Natural killer cell (primary cell): ENCODE measurements around the gene CREB5. TPM values are rescaled to one million over a fixed set of nuclear protein-coding genes. Genes with fewer than 3 reads are reported as not detected.

ENCODE experiments used
- ATAC-seq, 3 donors: fragments of 150-1000 bp in 2 of 3; fragments of 200-7000 bp in 1 of 3; cut with Tn5 transposase; 1 replicate in 1 of 3; 2 replicates in 2 of 3; pipeline ENCODE4 v1.10.0; 2021; ENCODE audit warnings: mild to moderate bottlenecking in 2 of 3, moderate library complexity in 2 of 3
- DNase-seq, 2 donors: peaks; one replicate each; pipeline versions ENCODE4 v3.0.0 to v3.0.0-alpha.2; 2013 to 2021; ENCODE audit warnings: mixed read lengths in 1 of 2
- H3K27ac ChIP-seq: one replicate; pipeline ENCODE4 v1.5.1; 2013; ENCODE audit warnings: mild to moderate bottlenecking, low read length
- H3K27me3 ChIP-seq: one replicate; pipeline ENCODE4 v1.6.1; 2013; ENCODE audit warnings: low read length; ENCODE audit not compliant: control insufficient read depth, insufficient read depth
- H3K36me3 ChIP-seq: one replicate; pipeline ENCODE4 v1.6.1; 2013; ENCODE audit warnings: low read length; ENCODE audit not compliant: control insufficient read depth, insufficient read depth
- H3K4me1 ChIP-seq: one replicate; pipeline ENCODE4 v1.6.1; 2013; ENCODE audit warnings: low read length; ENCODE audit not compliant: control insufficient read depth, insufficient read depth
- H3K4me3 ChIP-seq: one replicate; pipeline ENCODE4 v1.5.1; 2013; ENCODE audit warnings: low read length
- H3K9me3 ChIP-seq: one replicate; pipeline ENCODE4 v1.6.1; 2013; ENCODE audit warnings: low read length; ENCODE audit not compliant: control insufficient read depth, insufficient read depth
- H3K27ac Mint-ChIP-seq, 2 donors: one replicate each; pipeline ENCODE4 v1.8.0; 2022; ENCODE audit warnings: mild to moderate bottlenecking in 2 of 2, mixed read lengths in 2 of 2, moderate library complexity in 1 of 2
- H3K27me3 Mint-ChIP-seq, 2 donors: one replicate each; pipeline ENCODE4 v1.8.0; 2022; ENCODE audit warnings: low read depth in 2 of 2, mixed read lengths in 2 of 2
- H3K36me3 Mint-ChIP-seq: one replicate; pipeline ENCODE4 v1.8.0; 2022; ENCODE audit warnings: mixed read lengths
- H3K4me1 Mint-ChIP-seq, 2 donors: one replicate each; pipeline ENCODE4 v1.8.0; 2022; ENCODE audit warnings: mixed read lengths in 2 of 2
- H3K4me3 Mint-ChIP-seq: one replicate; pipeline ENCODE4 v1.8.0; 2022; ENCODE audit warnings: mild to moderate bottlenecking, moderate library complexity, mixed read lengths
- H3K9me3 Mint-ChIP-seq, 2 donors: one replicate each; pipeline ENCODE4 v1.8.0; 2022; ENCODE audit warnings: mixed read lengths in 2 of 2
- WGBS: methylation state at CpG from one replicate; pipeline ENCODE4 v1.1.7; 2013; ENCODE audit warnings: missing lambda C conversion rate; ENCODE audit not compliant: insufficient coverage; 5-methylcytosine and 5-hydroxymethylcytosine counted together
- intact Hi-C: fragments of 100-400 bp; cut with micrococcal nuclease; formaldehyde crosslinking; loops from one replicate; pipeline ENCODE4 v1.14.2; 2022
- total RNA-seq, 4 donors: library from RNA; stranded (reverse); fragments of 120-200 nt in 1 of 4; gene quantifications; one replicate each; pipeline versions ENCODE4 v1.2.3 to v1.2.4, GENCODE V29; 2013 to 2022
- TF ChIP-seq, protein P1 (sequence below): fragments of 200-600 bp; IDR thresholded peaks from one replicate; pipeline ENCODE4 v1.8.0; 2022; ENCODE audit warnings: antibody characterized with exemption

Gene CREB5
- total RNA-seq, 3 donors from 2014 or later (not counting 1 experiment from before 2014, with no cell fraction given), result 0.52 to 7.0 (median 0.89) TPM

DNA sequence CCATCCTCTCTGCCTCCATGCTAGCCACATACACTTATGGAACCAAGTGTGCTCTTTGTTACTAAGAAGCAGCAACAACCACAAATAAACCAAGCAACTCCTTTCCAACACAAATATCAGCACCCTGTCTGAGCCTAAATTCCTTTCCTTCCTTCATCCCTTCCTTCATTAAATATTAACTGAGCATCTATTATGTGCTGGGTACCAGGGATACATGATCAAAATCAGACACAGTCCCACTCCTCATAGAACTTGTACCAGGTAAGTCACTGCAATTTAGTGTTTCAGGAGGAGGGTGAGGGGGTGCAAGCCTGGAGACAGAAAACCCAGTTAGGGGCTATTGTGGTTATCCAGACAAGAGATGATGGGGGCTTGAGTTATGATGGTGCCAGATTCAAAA lies 10.8 kb downstream of the CREB5 start:
- Histone ChIP-seq H3K27ac (no peak overlapping the region), H3K4me3 (no peak overlapping the region), H3K36me3 (no peaks in the 10 kb centered on the region), H3K4me1 (no peaks in the 10 kb centered on the region), H3K27me3 (peaks cover 2% of the 10 kb centered on the region), H3K9me3 (no peaks in the 10 kb centered on the region)
- Mint-ChIP-seq H3K36me3 (no peaks in the 10 kb centered on the region), H3K27ac (no peak overlapping the region), H3K4me1 (no peaks in the 10 kb centered on the region), H3K4me3 (no peak overlapping the region), H3K27me3 (peaks cover 25 to 44% of the 10 kb centered on the region in 2 donors), H3K9me3 (no peaks in the 10 kb centered on the region)
- intact Hi-C loops, result no loop called here
- no peak for DNase-seq
- no peak for ATAC-seq
- TF ChIP-seq, protein P1, sequence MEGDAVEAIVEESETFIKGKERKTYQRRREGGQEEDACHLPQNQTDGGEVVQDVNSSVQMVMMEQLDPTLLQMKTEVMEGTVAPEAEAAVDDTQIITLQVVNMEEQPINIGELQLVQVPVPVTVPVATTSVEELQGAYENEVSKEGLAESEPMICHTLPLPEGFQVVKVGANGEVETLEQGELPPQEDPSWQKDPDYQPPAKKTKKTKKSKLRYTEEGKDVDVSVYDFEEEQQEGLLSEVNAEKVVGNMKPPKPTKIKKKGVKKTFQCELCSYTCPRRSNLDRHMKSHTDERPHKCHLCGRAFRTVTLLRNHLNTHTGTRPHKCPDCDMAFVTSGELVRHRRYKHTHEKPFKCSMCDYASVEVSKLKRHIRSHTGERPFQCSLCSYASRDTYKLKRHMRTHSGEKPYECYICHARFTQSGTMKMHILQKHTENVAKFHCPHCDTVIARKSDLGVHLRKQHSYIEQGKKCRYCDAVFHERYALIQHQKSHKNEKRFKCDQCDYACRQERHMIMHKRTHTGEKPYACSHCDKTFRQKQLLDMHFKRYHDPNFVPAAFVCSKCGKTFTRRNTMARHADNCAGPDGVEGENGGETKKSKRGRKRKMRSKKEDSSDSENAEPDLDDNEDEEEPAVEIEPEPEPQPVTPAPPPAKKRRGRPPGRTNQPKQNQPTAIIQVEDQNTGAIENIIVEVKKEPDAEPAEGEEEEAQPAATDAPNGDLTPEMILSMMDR, result no peak

DNA sequence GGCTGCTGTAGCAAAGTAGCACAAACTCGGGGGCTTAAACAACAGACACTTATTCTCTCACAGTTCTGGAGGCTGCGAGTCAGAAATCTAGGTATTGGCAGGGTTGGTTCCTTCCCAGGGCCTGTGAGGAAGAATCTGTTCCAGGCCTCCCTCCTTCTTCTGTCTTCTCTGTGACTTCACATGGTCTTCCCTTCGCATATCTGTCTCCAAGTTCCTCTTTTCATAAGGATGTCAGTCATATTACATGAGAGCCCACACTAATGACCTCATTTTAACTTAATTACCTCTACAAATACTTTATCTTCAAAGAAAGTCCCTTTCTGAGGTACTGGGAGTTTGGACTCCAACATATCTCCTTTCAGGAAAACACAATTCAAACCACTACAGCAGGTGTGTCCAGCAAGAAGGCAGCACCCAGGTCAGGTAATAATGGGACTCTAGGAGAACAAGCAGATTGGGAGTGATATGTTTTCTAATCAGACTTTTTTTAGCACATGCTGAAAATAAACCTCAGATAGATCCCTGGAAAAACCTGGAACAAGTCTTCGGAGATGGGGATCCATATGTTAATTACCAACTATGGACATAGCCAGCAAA lies 11.7 kb downstream of the CREB5 start:
- peaks cover 30 to 44% of the 10 kb centered on the region in 2 donors for H3K27me3 Mint-ChIP-seq
- no peaks in the 10 kb centered on the region for H3K9me3 ChIP-seq
- peaks cover 2% of the 10 kb centered on the region for H3K27me3 ChIP-seq
- DNase-seq (no peak), ATAC-seq (no peak)
- no peak overlapping the region for H3K4me3 ChIP-seq
- no peak overlapping the region for H3K27ac Mint-ChIP-seq
- intact Hi-C loops, result no loop called here
- H3K9me3 Mint-ChIP-seq, result no peaks in the 10 kb centered on the region
- H3K36me3 Mint-ChIP-seq, result no peaks in the 10 kb centered on the region
- H3K4me1 ChIP-seq, result no peaks in the 10 kb centered on the region
- H3K27ac ChIP-seq, result no peak overlapping the region
- no peak overlapping the region for H3K4me3 Mint-ChIP-seq
- no peaks in the 10 kb centered on the region for H3K36me3 ChIP-seq
- TF ChIP-seq, protein P1, result no peak
- no peaks in the 10 kb centered on the region for H3K4me1 Mint-ChIP-seq
- WGBS, result 75% methylated on average over 2 of the region's 4 CpGs

DNA sequence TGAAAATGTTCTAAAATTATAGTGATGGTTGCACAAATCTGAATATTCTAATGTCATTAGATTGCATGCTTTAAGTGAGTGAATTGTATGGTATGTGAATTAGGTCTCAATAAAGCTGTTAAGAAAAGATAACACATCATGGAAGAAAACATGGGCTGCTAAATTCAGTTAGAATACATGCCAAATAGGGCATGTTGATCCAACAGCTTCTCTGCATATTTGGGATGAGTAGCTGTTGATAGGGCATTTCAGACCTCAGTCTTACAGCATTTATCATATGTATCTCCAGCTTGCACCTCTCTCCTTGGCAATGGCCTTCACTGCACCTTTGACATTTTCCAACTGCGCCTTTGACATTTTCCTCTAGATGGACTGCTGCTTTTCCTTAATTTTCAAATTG lies 13.2 kb downstream of the CREB5 start:
- Mint-ChIP-seq H3K9me3 (no peaks in the 10 kb centered on the region), H3K27me3 (peaks cover 30 to 46% of the 10 kb centered on the region in 2 donors), H3K4me1 (no peaks in the 10 kb centered on the region), H3K36me3 (no peaks in the 10 kb centered on the region), H3K27ac (no peak overlapping the region), H3K4me3 (no peak overlapping the region)
- Histone ChIP-seq H3K4me3 (no peak overlapping the region), H3K9me3 (no peaks in the 10 kb centered on the region), H3K27me3 (peaks cover 2% of the 10 kb centered on the region), H3K27ac (no peak overlapping the region), H3K36me3 (no peaks in the 10 kb centered on the region), H3K4me1 (no peaks in the 10 kb centered on the region)
- intact Hi-C loops, result no loop called here
- DNase-seq, result no peak
- TF ChIP-seq, protein P1, result no peak
- ATAC-seq, result no peak
- WGBS, result 92% methylated on average over 1 of the region's 1 CpG

DNA sequence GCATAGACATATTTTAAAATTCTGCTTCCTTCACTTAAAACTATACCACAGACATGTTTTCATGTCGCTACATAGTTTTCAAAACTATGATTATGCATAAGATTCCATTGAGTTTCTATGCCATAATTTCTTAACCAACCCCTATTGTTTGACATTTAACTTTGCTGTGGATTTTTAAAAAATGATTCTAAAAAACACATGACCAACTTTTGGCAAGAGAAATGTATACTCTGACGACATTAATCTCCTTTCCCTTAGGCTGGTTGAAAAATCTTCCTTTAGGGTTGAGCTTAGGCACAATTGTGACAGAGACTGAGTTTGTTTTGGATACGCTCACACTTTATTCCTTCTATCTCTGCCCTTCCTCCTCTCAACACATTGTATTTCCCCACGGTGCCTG lies 14.9 kb downstream of the CREB5 start:
- WGBS, result 91% methylated on average over 4 of the region's 4 CpGs
- TF ChIP-seq, protein P1, result no peak
- Histone ChIP-seq H3K4me1 (no peaks in the 10 kb centered on the region), H3K27me3 (peaks cover 2% of the 10 kb centered on the region), H3K9me3 (no peaks in the 10 kb centered on the region), H3K4me3 (no peak overlapping the region), H3K36me3 (no peaks in the 10 kb centered on the region), H3K27ac (no peak overlapping the region)
- Mint-ChIP-seq H3K27me3 (peaks cover 27 to 55% of the 10 kb centered on the region in 2 donors), H3K4me1 (no peaks in the 10 kb centered on the region), H3K9me3 (no peaks in the 10 kb centered on the region), H3K36me3 (no peaks in the 10 kb centered on the region), H3K4me3 (no peak overlapping the region), H3K27ac (no peak overlapping the region)
- intact Hi-C loops, result no loop called here
- DNase-seq, result no peak
- ATAC-seq, result no peak
